ENCODE results near the gene MAU2.

Gene MAU2

DNA sequence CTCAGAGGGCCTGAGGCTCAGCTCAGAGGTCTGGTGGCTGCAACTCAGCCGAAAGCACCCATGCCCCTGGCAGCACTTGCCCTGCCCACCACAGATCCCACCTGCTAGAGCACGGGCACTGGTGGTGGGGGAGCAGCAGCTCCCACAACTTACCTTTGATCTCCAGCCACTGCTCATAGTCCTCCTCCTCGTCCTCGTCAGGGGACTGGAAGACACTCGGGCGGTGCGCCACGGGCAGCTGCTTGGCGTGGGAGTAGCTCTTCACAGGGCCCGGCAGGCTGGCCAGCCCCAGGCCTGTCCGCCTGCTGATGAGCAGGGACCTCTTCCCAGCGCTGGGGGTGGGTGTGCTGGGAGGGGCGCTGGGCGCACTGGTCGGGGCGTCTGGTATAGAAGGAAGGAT, 14.9 kb upstream of the MAU2 start:
- DNase-seq (ENCODE audit: low read depth in 2 of 3, low spot score in 2 of 3) = no peak

- no peak for DNase-seq (ENCODE audit: low read depth in 2 of 3, low spot score in 2 of 3)
These were observed 14.4 kb upstream of the MAU2 start for GRCh38 chr19:19306191-19306590.

DNA sequence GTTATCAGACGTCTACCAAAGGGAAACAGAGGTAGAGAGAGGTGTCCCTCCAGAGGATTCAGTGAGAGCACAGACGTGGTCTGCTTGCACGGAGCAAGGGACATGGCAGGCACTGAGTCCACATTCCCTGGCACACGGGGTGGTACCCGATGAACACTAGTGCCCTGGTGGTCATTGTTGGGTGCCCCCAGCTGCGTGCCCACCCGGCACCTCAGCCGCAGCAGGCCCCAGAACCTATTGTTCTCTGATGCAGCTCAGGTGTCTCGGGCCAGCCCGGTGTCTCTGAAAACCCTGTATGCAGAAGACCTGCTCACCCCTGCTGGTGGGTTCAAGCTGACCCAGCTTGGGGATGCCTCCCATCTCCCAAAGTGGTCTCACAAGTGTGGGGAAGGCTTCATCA, 12.3 kb upstream of the MAU2 start:
- no peak for DNase-seq (ENCODE audit: low read depth in 2 of 3, low spot score in 2 of 3)

GRCh38 chr19:19315444-19315843, 5.2 kb upstream of the MAU2 start:
- DNase-seq (ENCODE audit: low read depth in 2 of 3, low spot score in 2 of 3) = no peak

DNA sequence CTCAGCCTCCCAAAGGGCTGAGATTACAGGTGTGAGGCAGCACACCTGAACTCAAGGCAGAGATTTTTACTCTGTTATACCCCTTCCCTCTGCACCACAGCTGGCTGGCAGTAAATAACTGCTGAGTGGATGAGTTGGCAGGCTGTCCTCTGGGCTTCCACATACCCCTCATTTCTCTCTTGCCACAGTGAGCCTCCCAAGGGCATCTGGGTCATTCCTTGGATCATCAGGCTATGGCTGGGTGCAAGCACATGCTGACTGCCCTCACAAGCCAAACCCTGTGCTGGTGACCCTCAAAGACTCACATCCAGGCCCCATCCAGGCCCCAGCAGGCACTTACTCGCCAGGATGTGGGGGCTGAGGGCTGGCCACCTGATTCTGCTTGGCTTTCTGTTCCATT, 4.5 kb upstream of the MAU2 start:
- no peak for DNase-seq (ENCODE audit: low read depth in 2 of 3, low spot score in 2 of 3)

GRCh38 chr19:19319732-19320360, 783 bp upstream of the MAU2 start:
- peak in 1 of 3 experiments; percentile 5 for DNase-seq (ENCODE audit: low read depth in 2 of 3, low spot score in 2 of 3)

DNA sequence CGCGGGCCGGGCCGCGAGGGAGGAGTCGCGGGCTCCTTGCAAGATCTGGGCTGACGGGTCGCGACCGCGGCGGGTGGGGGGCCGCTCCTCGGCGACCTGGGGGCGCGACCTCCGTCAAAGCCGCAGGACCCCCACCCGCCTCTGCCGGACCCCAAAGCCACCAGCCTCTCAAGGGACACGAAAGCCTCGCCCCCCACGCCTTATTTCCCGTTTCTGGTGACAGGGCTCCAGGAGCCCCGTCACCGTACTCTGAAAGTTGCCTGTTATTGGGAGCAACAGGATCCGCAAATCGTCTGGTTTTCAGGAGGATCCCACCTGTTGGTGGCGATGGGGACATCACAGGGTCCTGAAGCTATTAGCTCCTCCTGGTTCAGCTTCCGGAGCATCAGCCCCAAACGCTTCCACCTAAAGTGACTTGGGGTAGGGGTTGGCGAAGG, 530 bp downstream of the MAU2 start:
- DNase-seq (ENCODE audit: low read depth in 2 of 3, low spot score in 2 of 3) = peak in 1 of 3 experiments; percentile 6

DNA sequence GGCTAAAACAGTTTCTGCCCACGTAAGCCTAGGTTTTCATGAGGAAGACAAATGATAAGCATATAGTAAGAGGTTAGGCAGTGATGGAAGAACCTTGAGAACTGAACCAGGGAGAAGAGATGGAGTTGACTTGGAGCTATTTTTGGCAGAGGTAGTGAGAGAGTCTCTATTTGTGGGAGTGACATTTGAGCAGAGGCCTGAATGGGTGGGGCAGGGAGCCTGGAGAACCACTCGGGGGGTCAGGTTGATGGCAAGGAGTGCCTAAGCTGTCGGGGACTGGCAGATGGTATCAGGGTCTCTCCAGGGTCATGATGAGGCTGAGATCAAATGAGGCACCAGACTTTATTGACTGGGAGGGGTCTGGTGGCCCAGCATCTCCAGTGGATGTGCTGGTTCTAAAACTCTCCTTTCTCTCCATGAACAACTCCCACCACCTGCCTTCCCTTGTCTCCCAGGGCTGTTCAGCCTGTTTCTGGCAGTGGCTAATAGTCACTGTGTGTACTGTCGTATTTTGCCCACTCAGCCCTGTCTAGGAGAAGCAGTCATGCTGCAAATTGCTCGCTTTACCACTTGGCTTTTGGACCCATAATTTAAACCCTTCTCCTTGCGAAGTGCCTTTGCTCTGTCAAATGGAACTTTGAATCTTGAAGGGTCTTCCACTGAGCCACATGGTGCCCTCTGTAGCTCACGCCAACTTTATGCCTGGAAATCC, 3.6 kb downstream of the MAU2 start:
- no peak for DNase-seq (ENCODE audit: low read depth in 2 of 3, low spot score in 2 of 3)

DNA sequence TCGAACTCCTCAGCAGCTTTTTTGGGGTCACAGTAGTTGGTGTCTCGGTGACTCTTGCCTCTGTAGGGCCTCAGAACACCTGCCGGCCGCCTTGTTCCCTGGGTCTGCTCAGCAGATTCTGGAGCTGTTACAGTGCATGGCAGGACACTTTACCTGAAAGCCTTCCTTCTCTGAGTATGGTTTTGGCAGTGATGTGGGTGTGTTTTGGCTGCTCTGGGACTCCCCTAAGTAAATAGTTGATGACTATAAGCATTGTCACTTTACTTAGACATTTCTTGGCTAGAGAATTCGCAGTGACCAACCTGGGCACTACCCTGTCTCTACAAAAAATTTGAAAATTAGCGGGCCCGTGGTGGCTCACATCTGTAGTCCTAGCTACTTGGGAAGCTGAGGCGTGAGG, 7.0 kb downstream of the MAU2 start:
- DNase-seq (ENCODE audit: low read depth in 2 of 3, low spot score in 2 of 3) = no peak

DNA sequence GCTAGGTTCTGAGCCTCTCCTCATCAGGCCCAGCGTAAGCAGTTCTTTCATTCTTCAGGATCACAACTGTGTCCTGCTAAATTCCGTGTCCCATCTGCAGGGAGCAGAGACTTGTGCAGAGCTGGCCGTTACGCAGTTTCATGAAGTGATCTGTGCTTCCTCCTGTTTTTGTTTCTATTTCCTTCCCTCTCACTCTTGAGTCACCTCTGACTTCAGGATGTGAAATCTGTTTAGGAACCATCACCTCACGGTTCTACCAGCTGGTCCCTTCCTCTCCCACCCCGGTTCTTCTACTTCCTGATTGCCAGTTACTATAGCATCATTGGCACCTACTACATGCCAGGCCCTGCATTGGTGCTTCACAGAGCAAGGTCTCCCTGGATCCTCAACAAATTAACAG, 8.5 kb downstream of the MAU2 start:
- DNase-seq (ENCODE audit: low read depth in 2 of 3, low spot score in 2 of 3) = no peak

DNA sequence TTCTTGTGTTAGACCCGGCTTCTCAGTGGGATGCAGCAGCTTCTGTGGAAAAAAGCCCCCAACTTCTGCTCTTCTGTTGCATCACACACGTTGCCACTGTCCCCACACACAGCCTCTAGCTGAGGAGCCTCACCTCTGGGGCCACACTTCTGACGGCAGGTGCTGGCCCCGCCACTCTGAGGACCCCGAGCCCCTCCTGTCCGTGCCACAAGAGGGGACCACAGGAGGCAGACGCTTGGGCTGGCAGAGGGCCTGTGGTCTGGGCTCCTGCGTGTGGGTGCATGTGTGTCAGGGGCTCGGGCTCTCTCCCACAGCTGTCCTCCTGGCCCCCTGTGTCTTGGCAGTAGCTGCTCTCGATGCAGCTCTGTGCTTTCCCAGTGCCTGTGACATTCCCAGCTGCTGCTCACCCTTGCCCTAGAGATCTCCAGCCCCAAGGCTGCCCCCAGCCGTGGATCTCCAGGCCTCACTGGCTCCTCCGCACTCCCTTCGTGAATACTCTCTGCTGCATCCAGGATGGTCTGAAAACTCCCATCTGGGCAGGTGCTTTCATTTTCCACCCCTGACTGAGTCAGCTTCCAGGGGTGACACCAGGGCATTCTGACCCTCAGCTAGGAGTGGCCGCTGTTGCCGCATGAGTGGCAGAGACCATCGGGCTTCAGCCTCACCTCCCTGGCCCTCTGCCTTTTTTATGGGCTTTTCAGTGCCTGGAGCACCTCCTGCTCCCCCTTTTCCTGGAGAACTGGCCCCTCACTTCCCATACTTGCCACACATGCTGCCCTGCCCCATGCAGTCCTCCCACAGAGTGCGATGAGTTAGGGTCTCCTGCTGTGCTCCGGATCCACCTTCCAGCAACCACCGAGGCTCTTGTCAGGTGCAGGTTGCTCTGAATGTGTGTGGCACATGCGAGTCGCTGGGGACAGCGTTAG, 13.7 kb downstream of the MAU2 start:
- no peak for DNase-seq (ENCODE audit: low read depth in 2 of 3, low spot score in 2 of 3)

DNA sequence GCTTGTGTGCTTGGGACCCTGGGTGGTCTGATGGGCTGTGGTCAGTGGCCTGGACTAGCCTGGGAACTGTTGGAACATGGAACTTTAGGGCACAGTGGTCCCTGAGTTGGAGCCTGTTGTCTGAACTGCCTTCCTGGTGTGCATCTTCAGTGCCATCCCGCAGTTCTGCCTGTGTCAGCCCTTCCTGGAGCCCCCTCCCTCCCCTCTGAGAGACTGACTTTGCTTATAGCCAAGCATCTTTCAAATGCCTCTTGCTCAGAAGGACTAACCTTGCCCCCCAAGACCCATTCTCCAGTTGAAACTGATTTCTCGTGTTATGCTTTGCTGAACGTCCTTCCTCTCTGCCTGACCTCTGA, 14.3 kb downstream of the MAU2 start:
- DNase-seq (ENCODE audit: low read depth in 2 of 3, low spot score in 2 of 3) = no peak

DNA sequence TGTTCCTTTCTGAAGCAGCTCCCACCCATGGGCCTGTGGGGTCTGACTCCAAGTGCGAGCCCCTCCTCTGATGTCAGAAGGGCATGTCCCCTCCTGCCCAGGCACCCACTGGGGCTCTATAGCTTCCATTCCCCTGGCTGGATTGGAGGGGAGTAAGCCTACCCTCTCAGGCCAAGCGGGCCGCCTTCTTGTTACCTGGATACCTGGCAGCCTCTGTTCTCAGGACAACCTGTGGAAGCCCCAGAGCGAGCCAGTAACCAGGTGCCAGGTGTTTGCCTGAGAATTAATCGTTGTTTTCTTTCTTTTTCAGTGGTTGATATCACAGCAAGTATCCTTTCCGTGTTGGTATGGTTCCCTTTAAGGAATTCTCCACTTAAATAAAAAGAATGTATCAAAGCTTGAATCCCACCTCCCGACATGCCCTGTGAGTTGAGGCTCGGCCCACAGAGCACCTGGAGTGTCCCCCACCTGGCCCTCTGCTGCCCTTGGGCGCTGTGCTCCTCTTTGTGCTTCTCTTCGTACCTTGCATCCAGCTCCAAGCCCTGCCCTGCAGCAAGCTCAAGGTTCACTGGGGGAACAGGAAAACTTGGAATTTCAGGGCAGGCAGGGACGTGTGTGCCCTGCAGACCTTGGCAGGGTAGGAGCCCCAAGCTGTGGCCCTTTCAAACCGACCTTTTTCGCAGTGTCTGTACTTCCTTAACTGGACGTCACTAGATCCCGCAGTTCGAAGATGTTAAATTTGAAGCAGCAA, 15.0 kb downstream of the MAU2 start:
- DNase-seq (ENCODE audit: low read depth in 2 of 3, low spot score in 2 of 3) = no peak

DNA sequence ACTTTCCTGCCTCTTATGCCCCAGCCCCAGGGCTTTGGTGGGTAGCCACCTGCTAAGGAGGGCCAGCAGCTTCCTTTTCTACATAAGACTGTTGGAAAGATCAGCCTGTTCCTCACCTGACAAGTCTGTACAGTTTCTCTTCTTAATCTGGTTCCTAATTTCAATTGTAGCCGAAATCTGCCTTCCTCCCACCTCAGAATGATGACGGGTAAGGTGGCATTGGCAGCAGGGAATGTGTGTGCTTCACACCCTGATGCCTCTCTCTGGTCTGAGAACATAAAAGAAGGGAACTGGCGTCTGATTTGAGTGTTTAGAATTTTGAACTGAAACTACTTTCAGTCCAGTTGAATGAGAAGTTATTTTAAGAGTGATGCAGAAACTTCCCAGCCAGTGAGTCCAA, 16.0 kb downstream of the MAU2 start:
- DNase-seq (ENCODE audit: low read depth in 2 of 3, low spot score in 2 of 3) = no peak

DNA sequence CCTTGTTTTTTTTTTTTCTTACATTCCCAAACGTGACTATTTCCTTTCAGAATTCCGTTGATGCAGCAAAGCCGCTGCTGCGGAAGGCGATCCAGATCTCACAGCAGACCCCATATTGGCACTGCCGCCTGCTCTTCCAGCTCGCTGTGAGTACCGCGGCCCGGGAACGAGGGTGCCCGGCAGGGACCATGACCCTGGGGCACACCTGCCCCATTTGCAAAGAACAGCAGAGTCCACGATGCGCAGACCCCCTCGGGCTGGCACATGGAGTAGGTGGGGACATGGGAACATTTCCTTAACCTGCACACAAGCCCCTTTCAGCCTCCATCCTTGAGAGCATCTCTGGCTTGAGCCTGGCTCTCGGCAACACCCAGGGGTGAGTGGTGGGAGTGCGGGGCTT, 16.5 kb downstream of the MAU2 start:
- DNase-seq (ENCODE audit: low read depth in 2 of 3, low spot score in 2 of 3) = no peak

- no peak for DNase-seq (ENCODE audit: low read depth in 2 of 3, low spot score in 2 of 3)
These were observed 17.5 kb downstream of the MAU2 start for GRCh38 chr19:19338082-19338481.

GRCh38 chr19:19341026-19341425, 20.4 kb downstream of the MAU2 start:
- no peak for DNase-seq (ENCODE audit: low read depth in 2 of 3, low spot score in 2 of 3)

GRCh38 chr19:19342086-19343015, 21.7 kb downstream of the MAU2 start:
- DNase-seq (ENCODE audit: low read depth in 2 of 3, low spot score in 2 of 3) = no peak

- DNase-seq (ENCODE audit: low read depth in 2 of 3, low spot score in 2 of 3) = no peak
These were observed 22.4 kb downstream of the MAU2 start for GRCh38 chr19:19343016-19343362.

- DNase-seq (ENCODE audit: low read depth in 2 of 3, low spot score in 2 of 3) = no peak
These were observed 23.1 kb downstream of the MAU2 start for GRCh38 chr19:19343762-19344161.

Data from activated CD8-positive, alpha-beta memory T cell treated with anti-CD3 and anti-CD28 coated beads for 48 hours (primary cell).